IPS DF 19.7 (cell line): ENCODE measurements around the gene BRINP3.
"Not testable (repeated sequence)": the region's sequence is repeated elsewhere in the genome, so short reads cannot be mapped to it uniquely, and the experiment has no call there.

ENCODE experiments used
- DNase-seq: peaks from one replicate; pipeline ENCODE4 v3.0.0-alpha.2; 2013; ENCODE audit warnings: low read depth, low spot score

BRINP3 gene

GRCh38 chr1:190477762-190478148, at the start of gene BRINP3:
BRINP3 (minus strand) TSS chr1:190477864.
- no peak for DNase-seq

DNA sequence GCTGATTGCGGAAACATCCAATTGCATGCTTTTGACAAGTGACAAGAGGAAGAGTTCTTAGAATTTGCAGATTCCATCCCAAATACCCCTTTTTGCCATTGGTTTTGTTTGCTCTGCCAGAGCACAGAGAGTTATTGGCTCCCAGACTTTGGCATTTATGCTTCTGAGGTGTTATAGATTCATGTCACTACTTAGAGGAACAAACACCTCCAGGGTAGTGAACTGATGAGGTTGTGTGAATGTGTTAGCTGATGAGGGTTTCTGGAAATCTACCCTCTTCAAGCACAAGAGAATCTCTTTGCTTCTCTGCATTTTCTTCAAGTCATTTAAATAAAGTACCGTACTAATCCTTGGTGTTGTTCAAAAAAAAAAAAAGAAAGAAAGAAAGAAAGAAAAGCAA, 33.9 kb upstream of the BRINP3 start:
- DNase-seq: no peak

- DNase-seq: no peak
Observed at GRCh38 chr1:190507357-190507756, 29.7 kb upstream of the BRINP3 start.

GRCh38 chr1:190504539-190504938, 26.9 kb upstream of the BRINP3 start:
- not testable (repeated sequence) for DNase-seq

DNA sequence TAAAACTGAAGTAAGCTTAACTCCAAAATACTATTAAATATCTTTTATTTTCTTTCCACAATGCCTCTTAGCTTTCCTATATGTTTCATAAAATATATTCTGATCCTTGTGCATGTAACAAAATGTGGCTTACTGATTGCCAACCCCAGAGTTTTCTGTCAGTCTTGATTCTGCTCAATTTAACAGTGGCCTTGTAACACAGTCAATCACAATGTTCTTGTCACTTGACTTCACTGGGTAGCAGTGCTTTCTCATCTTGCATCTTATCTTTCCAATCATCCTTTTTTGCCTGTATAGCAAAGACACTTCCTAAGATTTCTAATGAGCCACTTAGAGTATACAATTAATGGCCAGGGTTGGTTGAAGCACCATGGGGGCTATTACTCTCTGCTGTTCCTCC, 19.9 kb upstream of the BRINP3 start:
- DNase-seq: no peak

DNA sequence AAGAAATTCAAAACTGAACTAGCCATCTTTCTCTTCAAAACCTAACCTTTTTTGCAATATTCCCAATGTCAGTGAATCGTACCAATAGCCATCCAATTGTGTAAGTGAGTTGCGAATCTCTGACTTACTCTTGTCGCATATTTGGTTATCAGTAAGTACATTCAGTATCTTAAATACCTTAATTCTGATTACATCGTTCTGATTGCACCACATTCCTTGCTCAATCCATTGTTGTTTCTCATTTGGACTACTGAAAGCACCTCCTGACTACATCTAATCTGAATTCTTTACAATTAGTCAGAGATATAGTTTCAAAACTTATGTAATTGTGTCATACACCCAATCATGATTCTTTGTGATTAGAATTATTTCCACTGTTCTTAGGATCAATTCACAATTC, 16.8 kb upstream of the BRINP3 start:
- DNase-seq: no peak

GRCh38 chr1:190491404-190491803, 13.7 kb upstream of the BRINP3 start:
- DNase-seq: no peak

GRCh38 chr1:190484045-190484444, 6.4 kb upstream of the BRINP3 start:
- DNase-seq: no peak

DNA sequence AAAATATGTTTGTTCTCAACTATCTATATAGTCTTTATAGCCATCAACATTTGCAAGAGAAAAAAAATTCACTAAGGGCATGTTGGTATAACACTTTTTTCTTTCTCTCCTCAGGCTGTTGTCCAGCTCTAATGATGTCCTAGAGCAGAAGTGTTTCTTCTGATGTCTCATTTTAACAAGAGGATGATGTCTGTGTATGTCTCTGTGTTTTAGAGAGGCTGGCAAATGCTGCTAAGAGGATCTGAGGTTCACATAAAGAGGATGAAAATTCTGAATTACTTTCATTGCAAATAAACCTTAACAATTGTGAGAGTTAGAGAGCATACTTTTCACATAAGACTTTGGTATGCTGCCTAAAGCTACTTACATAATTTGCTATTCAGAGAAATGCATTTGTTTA, 2.6 kb upstream of the BRINP3 start:
- no peak for DNase-seq

DNA sequence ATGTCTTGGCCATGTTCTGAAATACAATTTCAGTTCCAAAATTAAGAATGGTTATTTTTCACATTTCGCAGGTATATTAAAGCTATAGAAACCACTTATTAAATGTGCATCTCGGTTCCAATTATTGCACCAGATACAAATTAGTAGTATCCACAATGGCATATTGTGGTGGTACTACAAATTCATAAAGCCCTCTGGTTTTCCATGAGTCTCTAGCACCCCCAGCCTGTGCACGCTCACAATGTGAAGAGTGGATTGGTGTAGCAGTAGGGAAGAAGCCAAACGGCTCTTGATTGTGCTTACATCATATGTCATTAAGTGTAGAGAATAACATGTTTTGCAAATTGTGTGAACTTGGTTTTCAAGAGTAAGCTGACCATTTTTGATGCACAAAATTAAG, 1.9 kb upstream of the BRINP3 start:
- DNase-seq: no peak

DNA sequence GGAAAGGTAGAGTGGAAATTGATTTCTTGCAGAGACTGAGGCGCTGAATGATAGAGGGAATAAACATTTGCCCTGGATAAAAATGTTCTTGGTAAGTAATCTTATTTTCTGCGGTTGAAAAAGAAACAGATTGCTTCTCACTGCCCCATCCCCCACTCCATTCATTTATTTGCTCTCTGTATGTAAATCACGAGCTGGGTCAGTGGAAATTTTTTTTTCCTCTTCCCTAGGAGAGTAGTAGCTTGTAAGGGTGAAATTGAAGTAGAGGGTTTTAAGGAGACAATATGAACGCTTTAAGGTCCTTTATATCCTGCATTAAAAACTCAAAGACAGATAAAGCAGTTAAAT, 1.4 kb upstream of the BRINP3 start:
- no peak for DNase-seq

DNA sequence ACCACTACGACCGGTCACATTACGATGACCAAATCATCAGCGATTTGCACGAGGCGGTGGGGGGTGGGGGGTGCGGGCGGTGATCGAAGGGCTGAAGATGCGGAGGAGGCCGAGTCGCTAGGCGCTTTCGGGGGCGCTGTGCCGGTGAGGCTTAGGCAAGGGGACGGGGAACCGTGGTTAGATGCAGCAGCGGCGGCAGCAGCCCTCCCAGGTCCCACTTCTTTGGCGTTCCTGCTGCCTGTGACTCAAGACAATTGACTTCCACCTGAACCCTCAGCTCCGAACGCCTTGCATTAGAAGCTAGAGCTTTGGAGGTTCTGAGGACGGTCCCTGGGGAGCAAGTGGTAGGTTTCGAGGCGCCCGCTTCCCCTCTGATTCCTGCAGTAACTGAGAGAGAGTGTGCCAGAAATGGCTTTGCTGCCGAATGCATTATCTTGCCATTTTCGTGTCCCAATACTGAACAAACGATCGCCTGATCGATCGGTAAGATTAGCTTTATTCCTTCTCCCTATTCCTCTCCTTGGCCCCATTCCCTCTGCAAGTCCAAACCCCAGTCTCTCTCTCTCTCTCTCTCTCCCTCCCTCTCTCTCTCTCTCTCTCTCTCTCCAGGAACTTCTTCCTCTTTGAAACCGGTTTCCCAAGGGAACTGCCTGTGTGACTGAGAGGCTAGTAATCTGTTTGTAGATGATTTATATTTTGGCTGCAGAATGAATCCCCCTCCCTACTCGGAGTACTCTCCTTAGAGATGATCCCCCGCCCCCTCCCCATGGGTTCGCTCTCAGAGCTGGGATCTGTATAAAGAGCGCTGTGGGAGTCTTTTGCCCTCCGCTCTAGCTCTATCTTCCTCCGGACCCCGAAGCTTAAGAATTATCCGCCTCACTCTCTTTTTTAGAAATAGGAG, 735 bp upstream of the BRINP3 start:
- no peak for DNase-seq

- DNase-seq: no peak
Observed at GRCh38 chr1:190476806-190477205, 858 bp downstream of the BRINP3 start.

DNA sequence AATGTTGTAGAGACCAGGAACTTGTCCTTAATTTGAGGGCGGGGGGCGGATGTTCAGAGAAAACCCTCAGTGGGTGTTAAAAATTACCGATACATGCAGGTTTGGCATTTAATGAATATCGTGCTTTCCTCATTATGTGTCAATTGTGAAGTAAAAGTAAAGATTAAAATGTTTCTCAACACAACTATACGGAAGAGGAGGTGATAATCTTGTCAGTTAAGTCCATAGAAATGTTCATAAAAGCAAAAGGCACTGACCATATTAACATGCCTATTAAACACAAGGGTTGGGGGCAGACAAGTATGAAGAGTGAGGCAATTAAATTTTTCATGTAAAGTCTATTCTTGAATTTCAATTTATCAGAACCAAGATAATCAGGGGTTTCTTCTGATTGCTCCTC, 1.3 kb downstream of the BRINP3 start:
- DNase-seq: no peak

GRCh38 chr1:190475421-190476141, 2.1 kb downstream of the BRINP3 start:
- DNase-seq: no peak

DNA sequence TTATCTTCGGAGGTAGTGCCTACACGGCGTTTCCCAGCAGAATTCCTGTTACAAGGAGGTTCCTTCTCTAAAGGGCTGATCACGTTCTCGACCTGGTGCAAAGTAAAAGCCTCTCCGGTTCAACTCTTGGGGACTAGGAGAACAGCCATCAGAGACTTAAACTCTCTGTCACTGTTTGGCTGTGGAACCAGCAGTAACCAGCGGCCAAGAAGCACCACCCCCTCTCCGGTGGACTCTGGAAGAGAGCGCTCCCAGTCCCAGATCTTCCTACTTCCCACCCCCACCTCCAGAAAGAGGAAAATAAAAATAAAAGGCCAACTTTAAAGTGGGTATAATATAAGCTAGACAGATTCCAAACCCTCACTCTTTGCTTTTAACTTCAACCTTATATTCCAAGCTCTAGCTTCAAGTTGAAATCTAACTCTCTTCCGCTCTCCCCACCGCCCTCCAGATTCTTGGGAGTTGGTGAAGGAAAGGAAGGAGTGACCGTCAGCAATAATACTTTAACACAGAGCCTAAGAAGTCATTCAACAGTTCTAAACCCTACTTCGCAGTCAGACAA, 2.9 kb downstream of the BRINP3 start:
- DNase-seq: no peak

GRCh38 chr1:190474010-190474409, 3.7 kb downstream of the BRINP3 start:
- no peak for DNase-seq

GRCh38 chr1:190472494-190472893, 5.2 kb downstream of the BRINP3 start:
- no peak for DNase-seq

DNA sequence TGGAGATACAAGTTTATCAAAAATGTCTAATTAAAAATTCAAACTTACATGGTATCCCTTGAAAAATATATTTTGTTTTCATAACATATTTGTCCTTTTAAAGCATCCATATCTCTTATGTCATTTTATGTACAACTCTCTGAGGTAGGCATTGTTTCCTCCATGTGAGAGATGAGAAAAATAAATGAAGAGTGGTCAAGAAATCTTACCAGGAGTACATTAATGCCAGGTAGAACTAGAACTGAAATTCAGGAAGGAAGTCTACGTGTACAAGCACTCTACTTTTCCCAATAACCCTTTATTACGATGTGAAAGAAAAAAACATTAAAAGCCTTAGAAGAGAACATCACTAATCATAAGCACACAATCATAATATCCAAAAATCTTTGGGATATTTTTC, 5.6 kb downstream of the BRINP3 start:
- no peak for DNase-seq

DNA sequence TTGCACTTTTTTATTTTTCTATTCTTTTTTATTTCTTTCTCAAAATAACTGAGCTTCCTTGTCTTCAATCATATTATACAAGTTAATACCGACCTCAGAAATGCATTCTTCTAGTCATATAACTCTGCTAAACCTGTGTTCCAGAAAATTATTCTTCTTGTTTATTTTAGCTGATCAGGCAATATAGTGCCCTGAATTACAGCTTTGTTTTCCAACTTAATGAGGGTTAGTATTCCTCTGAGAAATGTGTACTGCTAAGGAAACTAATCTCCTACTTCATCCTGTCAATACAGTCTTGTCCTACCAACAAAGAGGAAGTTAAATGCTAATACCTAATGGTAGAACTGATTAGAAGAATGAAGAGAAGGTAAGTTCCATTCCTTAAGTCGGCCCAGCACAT, 13.0 kb downstream of the BRINP3 start:
- no peak for DNase-seq

DNA sequence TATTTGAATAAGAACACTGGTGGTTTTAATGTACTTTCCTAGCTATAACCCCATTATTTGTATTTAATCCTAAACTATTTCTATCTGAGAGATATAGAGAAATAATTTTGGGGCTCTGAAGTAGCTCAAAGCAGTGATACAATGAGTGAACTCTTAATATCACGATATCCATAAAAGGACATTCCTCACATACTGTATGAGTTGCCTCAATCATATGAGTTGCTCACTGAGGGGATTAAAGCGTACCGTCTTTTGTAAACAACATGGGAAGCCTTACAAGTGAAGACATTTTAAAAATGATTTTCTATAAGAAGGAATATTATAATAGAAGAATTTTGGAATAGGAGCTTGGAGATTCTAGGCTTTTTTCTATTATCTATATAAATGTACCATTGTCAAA, 21.5 kb downstream of the BRINP3 start:
- no peak for DNase-seq

DNA sequence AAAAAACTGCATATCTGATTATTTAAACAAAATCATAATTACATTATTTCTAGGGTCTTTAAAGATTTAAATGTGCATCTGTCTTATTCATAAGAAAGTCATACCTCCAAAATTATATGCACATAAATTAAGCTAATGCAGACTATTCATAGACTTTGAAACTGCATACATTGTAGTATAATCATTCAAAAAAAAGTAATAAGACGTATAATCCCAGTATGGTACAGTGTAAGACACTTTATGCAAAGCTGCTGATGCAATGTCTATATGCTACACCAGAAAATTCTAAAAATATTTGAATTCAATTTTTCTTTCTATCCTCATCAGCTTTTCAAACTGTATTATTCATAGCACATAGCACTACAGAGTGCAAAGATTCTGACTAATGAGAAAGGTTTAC, 22.0 kb downstream of the BRINP3 start:
- DNase-seq: no peak

- DNase-seq: no peak
Observed at GRCh38 chr1:190453550-190453949, 24.1 kb downstream of the BRINP3 start.
